Gastrocnemius medialis (tissue), 4 donors: ENCODE results near the gene PIGZ. TPM values are rescaled to one million over a fixed set of nuclear protein-coding genes. Genes with fewer than 3 reads are reported as not detected.

Experiments used
- ATAC-seq, 2 donors: fragments of 150-250 bp; one replicate each; pipeline ENCODE4 v1.9.1; 2016
- DNase-seq, 2 donors: peaks; one replicate each; pipeline ENCODE4 v3.0.0-alpha.2; 2019
- H3K27ac ChIP-seq, 4 donors: fragments of 200-600 bp; sonication (generic); 1 replicate in 1 of 4; 2 replicates in 3 of 4; pipeline ENCODE4 v1.5.1; 2016 to 2018; ENCODE audit warnings: mild to moderate bottlenecking in 2 of 4, moderate library complexity in 1 of 4
- H3K27me3 ChIP-seq, 3 donors: fragments of 200-600 bp; sonication (generic) in 2 of 3; 1 replicate in 1 of 3; 2 replicates in 2 of 3; pipeline versions ENCODE4 v1.5.1 to v1.6.0; 2016 to 2019; ENCODE audit warnings: mild to moderate bottlenecking in 1 of 3, moderate library complexity in 1 of 3
- H3K36me3 ChIP-seq, 2 donors: fragments of 200-600 bp; sonication (generic) in 1 of 2; one replicate each; pipeline ENCODE4 v1.5.1; 2017 to 2018
- H3K4me1 ChIP-seq, 2 donors: fragments of 200-600 bp; sonication (generic) in 1 of 2; one replicate each; pipeline ENCODE4 v1.5.1; 2016 to 2017; ENCODE audit warnings: mild to moderate bottlenecking in 2 of 2
- H3K4me3 ChIP-seq, 4 donors: fragments of 200-600 bp; sonication (generic) in 3 of 4; 1 replicate in 1 of 4; 2 replicates in 3 of 4; pipeline ENCODE4 v1.5.1; 2016 to 2019; ENCODE audit warnings: mild to moderate bottlenecking in 2 of 4
- H3K9me3 ChIP-seq, 3 donors: fragments of 200-600 bp; sonication (generic) in 2 of 3; 1 replicate in 1 of 3; 2 replicates in 2 of 3; pipeline ENCODE4 v1.5.1; 2016 to 2019
- CTCF ChIP-seq, 5 experiments: fragments of 450-650 bp in 3 of 5; fragments of 200-600 bp in 2 of 5; sonication (generic) in 2 of 5; IDR thresholded peaks in 4 of 5; conservative IDR thresholded peaks in 1 of 5; 1 replicate in 4 of 5; 2 replicates in 1 of 5; pipeline ENCODE4 v1.5.1; 2016 to 2019; ENCODE audit warnings: antibody characterized with exemption in 5 of 5, mild to moderate bottlenecking in 3 of 5, moderate library complexity in 3 of 5
- POLR2A ChIP-seq, 2 donors: fragments of 450-650 bp; IDR thresholded peaks; one replicate each; pipeline ENCODE4 v1.6.1; 2017; ENCODE audit warnings: antibody characterized with exemption in 2 of 2, mild to moderate bottlenecking in 2 of 2, moderate library complexity in 2 of 2
- in situ Hi-C, 4 donors: fragments of 200-750 bp; cut with MboI; loops; one replicate each; pipeline versions ENCODE4 v1.15.0 to v1.8.0; 2017; ENCODE audit warnings: low sequenced_read_pairs in 4 of 4
- intact Hi-C: fragments of 100-400 bp; cut with DNase I; formaldehyde crosslinking; loops from one replicate; pipeline ENCODE4 v1.15.1; 2023; ENCODE audit warnings: low total_unique reads
- total RNA-seq, 4 donors: library from RNA; depleted of rRNA; stranded (reverse); fragments of >200 nt; gene quantifications; one replicate each; pipeline versions ENCODE4 v1.1.0 to v1.2.3, GENCODE V29; 2016

PIGZ gene
- total RNA-seq, 4 donors from 2014 or later = 2.3 to 7.5 (median 5.1) TPM

- in situ Hi-C loops = loop anchor here in 2 of 4 donors (25.0 kb wide), 2 partner anchors 198 to 523 kb away; no protein-coding TSS in a partner anchor
- H3K27ac ChIP-seq = no peak overlapping the region
- no peak for TF ChIP-seq POLR2A (IDR thresholded peaks at IDR 0.05)
- TF ChIP-seq CTCF (IDR thresholded peaks at IDR 0.05 in 4 of 5, conservative IDR thresholded peaks at IDR 0.05 in 1 of 5) = no peak
- H3K36me3 ChIP-seq = no peaks in the 10 kb centered on the region
- no peak overlapping the region for H3K4me3 ChIP-seq
- H3K27me3 ChIP-seq = no peaks in the 10 kb centered on the region
- no peak for ATAC-seq
- intact Hi-C loops = no loop called here
- no peaks in the 10 kb centered on the region for H3K9me3 ChIP-seq
- DNase-seq = no peak
- no peaks in the 10 kb centered on the region for H3K4me1 ChIP-seq
Observed at GRCh38 chr3:196989721-196990262, 21.2 kb upstream of the PIGZ start.

- ATAC-seq = no peak
- H3K4me1 ChIP-seq = no peaks in the 10 kb centered on the region
- H3K27me3 ChIP-seq = no peaks in the 10 kb centered on the region
- DNase-seq = no peak
- intact Hi-C loops (no loop called here), in situ Hi-C loops (loop anchor here in 2 of 4 donors (25.0 kb wide), 2 partner anchors 199 to 524 kb away; no protein-coding TSS in a partner anchor)
- H3K27ac ChIP-seq = no peak overlapping the region
- TF ChIP-seq POLR2A (IDR thresholded peaks at IDR 0.05) (no peak), CTCF (IDR thresholded peaks at IDR 0.05 in 4 of 5, conservative IDR thresholded peaks at IDR 0.05 in 1 of 5) (no peak)
- no peak overlapping the region for H3K4me3 ChIP-seq
- H3K9me3 ChIP-seq = no peaks in the 10 kb centered on the region
- H3K36me3 ChIP-seq = no peaks in the 10 kb centered on the region
Observed at GRCh38 chr3:196988241-196989029, 19.8 kb upstream of the PIGZ start.

GRCh38 chr3:196987022-196987421 is 18.4 kb upstream of the PIGZ start:
- Histone ChIP-seq H3K4me1 (no peaks in the 10 kb centered on the region), H3K36me3 (no peaks in the 10 kb centered on the region), H3K27me3 (no peaks in the 10 kb centered on the region), H3K9me3 (no peaks in the 10 kb centered on the region), H3K27ac (no peak overlapping the region), H3K4me3 (no peak overlapping the region)
- ATAC-seq (no peak), DNase-seq (no peak)
- TF ChIP-seq POLR2A (IDR thresholded peaks at IDR 0.05) = no peak
- TF ChIP-seq CTCF (IDR thresholded peaks at IDR 0.05 in 4 of 5, conservative IDR thresholded peaks at IDR 0.05 in 1 of 5) = no peak
- intact Hi-C loops = no loop called here
- in situ Hi-C loops = loop anchor here in 2 of 4 donors (25.0 kb wide), 2 partner anchors 200 to 525 kb away; no protein-coding TSS in a partner anchor

DNA sequence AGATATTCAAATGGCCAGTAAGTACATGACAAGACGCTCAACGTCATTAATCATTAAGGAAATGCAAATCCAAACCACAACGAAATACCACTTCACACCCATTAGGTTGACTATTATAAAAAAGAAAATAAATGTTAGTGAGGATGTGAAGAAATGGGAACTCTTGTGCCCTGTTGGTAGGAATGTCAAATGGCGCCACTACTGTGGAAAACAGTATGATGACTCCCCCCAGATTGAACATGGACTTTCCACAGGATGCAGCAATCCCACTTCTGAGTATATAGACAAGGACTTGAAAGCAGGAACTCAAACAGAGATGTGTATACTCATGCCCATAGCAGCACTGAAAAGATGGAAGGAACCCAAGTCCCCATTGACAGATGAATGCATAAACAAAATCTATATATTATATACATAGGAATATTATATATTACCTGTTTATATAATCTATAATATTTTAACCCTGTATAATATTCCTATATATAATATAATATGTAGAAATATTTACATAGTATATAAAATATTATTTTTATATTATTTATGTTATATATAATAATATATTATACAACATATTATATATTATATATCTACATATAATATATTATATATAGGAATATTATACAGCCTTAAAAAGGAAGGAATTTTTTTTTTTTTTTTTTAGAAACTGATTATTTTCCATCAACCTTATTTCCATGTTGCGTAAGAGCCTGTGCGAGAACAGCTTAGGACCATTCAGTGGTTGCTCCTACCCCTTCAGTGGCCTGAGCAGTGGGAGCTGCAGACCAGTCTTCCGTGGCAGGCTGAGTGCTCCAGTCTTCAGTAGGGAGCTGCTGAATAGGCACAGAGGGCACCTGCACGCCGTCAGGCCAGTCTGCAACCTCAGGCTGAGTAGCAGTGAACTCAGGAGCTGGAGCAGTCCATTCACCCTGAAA is 17.6 kb upstream of the PIGZ start:
- Histone ChIP-seq H3K4me1 (no peaks in the 10 kb centered on the region), H3K4me3 (no peak overlapping the region), H3K36me3 (no peaks in the 10 kb centered on the region), H3K27me3 (no peaks in the 10 kb centered on the region), H3K27ac (no peak overlapping the region), H3K9me3 (no peaks in the 10 kb centered on the region)
- intact Hi-C loops = no loop called here
- ATAC-seq = no peak
- TF ChIP-seq CTCF (IDR thresholded peaks at IDR 0.05 in 4 of 5, conservative IDR thresholded peaks at IDR 0.05 in 1 of 5) = no peak
- TF ChIP-seq POLR2A (IDR thresholded peaks at IDR 0.05) = no peak
- in situ Hi-C loops = loop anchor here in 2 of 4 donors (25.0 kb wide), 2 partner anchors 201 to 526 kb away; no protein-coding TSS in a partner anchor
- DNase-seq = no peak
